HL-60 (cell line): ENCODE results near the gene RHBDD3.

Experiments
- POLR2AphosphoS5 ChIP-seq: IDR thresholded peaks from 2 replicates; pipeline ENCODE4 v1.6.1; 2012; ENCODE audit warnings: low read depth
- REST ChIP-seq: IDR thresholded peaks from 2 replicates; pipeline ENCODE4 v1.6.1; 2012; ENCODE audit warnings: low read depth; ENCODE audit not compliant: insufficient replicate concordance
- SPI1 ChIP-seq: IDR thresholded peaks from 2 replicates; pipeline ENCODE4 v1.6.1; 2012; ENCODE audit warnings: low read depth, mild to moderate bottlenecking, borderline replicate concordance
- TF ChIP-seq, protein P1 (sequence below): IDR thresholded peaks from one replicate; pipeline ENCODE4 v1.5.1; 2011; ENCODE audit warnings: low read length, control low read depth, inconsistent platforms; ENCODE audit not compliant: insufficient read depth

- TF ChIP-seq, protein P1, sequence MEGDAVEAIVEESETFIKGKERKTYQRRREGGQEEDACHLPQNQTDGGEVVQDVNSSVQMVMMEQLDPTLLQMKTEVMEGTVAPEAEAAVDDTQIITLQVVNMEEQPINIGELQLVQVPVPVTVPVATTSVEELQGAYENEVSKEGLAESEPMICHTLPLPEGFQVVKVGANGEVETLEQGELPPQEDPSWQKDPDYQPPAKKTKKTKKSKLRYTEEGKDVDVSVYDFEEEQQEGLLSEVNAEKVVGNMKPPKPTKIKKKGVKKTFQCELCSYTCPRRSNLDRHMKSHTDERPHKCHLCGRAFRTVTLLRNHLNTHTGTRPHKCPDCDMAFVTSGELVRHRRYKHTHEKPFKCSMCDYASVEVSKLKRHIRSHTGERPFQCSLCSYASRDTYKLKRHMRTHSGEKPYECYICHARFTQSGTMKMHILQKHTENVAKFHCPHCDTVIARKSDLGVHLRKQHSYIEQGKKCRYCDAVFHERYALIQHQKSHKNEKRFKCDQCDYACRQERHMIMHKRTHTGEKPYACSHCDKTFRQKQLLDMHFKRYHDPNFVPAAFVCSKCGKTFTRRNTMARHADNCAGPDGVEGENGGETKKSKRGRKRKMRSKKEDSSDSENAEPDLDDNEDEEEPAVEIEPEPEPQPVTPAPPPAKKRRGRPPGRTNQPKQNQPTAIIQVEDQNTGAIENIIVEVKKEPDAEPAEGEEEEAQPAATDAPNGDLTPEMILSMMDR = no peak
- TF ChIP-seq SPI1 (no peak), POLR2AphosphoS5 (no peak), REST (no peak)
These were observed 42.5 kb upstream of the RHBDD3 start for GRCh38 chr22:29310065-29310862.
